ENCODE data around the gene FUT8. TPM values are rescaled to one million over a fixed set of nuclear protein-coding genes. Genes with fewer than 3 reads are reported as not detected.
A peak's percentile ranks its signal among the peaks of the same experiment; 100 is the strongest.

The FUT8 gene
- total RNA-seq, 1 donor from 2014 or later = 11.5 TPM

DNA sequence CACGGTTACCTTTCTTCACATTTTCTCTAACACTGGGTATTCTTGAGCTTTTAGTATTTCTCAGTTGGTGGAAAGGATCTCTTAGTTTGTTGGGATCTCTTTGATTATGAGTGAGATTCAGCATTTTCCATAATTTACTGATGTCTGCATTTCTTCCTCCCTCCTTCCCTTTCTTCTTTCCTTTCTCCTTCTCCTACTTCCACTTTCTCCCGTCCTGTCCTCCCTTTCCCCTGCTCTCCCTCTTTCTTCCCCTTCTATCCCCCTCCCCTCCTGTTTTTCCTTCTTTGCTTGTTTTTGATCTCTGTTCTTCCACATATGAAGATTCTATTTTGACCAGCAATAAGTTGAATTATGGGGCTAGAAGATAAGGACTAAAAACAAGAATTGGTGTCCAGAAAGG, 66.9 kb downstream of the FUT8 start:
- ATAC-seq (no peak), DNase-seq (no peak)
- intact Hi-C loops (cut with micrococcal nuclease) = no loop called here

DNA sequence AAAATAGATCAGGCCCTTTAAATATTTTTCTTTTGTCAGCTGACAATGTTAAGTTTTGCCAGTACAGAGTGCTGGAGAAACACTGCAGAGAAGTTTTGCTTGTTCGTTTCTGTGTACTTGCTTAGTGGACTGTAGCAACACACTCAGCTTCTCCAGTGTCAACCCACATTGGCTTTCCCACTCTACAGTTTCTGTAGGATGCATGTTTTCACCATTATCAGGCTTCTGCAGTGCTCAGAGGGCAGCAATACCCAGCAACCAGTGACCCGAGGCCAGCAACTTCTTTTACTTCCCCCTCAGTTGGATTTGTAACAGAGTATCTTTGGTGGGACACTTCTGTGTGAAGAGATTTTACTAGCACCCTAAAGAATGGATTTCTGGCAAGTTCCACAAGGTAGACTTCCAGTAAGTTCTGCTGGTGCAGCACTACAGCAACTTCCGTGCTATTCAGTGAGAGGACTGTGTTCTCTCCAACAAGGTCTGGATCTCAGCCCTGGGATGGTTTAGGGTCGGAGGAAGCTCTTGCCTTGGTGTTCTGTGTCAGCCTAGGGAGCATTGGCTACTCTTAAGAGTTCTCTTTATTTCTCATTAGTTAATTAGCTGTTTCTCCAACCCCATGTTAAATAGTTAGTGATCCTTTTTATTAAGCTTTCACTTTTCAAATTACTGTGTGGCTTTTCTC, 70.4 kb downstream of the FUT8 start:
- intact Hi-C loops (cut with micrococcal nuclease) = no loop called here
- ATAC-seq (peak; percentile 38), DNase-seq (no peak)

DNA sequence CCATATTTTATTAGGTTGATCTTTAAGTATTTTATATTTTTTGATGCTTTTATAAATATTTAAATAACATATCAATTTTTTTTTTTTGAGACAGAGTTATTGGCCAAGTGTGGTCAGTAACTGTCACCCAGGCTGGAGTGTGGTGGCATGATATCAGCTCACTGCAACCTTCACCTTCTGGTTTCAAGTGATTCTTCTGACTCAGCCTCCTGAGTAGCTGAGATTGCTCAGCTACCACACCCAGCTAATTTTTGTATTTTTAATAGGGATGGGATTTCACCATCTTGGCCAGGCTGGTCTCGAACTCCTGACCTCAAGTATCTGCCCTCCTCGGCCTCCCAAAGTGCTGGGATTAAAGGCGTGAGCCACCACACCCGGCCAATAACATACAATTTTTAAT, 71.1 kb downstream of the FUT8 start:
- ATAC-seq (no peak), DNase-seq (no peak)
- intact Hi-C loops (cut with micrococcal nuclease) = no loop called here

DNA sequence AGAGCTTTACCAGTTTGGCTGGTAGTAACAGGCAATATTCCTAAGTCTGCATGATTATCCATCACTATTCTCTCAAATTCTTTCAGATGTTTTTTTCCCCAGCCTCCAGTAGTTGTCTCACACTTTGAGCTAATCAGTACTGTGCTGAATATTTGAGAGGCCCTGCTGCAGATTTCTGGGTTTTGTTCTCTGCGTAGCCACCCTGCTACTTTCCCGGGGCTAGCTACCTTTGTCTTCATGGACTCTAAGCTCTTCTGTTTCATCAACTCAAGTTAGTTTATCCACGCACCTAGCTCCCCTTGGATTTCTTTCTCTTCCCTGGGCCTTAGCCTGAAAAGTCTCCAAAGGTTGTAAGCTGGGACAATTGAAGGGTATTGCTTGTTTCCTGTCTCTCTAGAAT, 73.0 kb downstream of the FUT8 start:
- no peak for ATAC-seq
- intact Hi-C loops (cut with micrococcal nuclease) = no loop called here

DNA sequence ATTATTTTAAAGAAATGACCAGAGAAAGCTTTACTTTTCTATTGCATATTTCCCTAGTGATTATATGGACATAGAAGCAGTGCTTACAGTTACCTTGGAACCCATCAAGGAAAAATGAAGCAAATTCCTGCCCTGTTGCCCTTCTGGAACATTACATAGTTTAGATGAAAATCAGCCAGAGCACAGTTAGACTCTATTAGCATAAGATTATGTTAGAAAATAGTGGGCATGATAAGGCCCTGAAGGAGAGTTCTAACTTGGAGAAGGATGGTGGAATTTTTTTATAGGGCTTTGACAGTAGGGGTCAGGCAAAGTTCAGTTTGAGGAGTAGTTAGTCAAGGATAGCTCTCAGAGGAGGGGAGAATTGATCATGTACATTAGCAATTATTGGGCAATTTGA, 74.3 kb downstream of the FUT8 start:
- intact Hi-C loops (cut with micrococcal nuclease) = no loop called here
- no peak for DNase-seq
- ATAC-seq = no peak

More for the DNA sequence above, 73.0 kb downstream of the FUT8 start:
- DNase-seq = no peak

DNA sequence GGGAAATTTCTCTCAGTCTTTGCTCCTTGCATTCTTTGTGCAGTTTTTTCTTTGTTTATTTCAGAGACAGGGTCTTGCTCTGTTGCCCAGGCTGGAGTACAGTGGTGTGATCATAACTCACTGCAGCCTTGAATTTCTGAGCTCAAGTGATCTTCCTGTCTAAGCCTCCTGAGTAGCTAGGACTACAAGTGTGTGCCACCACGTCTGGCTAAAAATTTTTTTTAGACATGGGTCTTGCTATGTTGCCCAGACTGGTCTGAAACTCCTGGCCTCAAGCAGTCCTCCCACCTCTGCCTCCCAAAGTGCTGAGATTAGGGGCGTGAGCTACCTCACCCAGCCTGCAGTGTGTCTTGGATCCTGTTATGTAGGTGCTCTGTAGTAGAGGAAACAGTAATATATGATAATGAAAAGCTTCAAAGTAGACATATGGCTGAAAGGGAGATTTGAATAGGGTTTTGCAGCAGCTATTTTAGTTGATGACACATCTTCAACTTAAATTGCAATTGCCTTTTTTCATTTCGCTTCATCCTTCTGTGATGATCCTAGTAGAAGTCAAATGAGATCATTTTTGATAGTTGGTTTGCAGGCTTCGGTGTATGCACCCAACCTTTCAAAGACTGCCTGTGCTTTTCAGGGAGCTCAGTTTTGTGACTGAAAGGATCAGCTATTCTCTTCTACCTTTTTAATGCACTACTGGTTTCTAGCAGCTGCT, 75.4 kb downstream of the FUT8 start:
- ATAC-seq (no peak), DNase-seq (no peak)
- intact Hi-C loops (cut with micrococcal nuclease) = no loop called here

DNA sequence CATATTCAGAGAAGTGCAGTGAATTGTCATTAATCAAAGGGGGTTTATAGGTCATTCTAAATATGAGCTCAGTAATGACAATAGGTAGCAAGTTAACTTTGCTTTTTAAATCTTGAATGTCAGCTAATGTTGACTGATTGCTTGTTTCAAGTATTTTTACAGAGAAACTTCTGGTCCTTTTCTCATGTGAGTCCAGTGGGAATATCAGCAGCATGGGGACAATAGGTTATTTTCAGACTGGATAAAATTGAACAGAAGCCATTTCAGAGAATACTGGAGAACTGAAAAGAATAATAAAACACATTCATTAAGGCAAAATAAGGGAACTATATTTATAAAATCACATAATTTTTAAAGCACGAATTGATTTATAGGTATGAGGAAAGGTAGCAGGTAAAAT, 78.7 kb downstream of the FUT8 start:
- intact Hi-C loops (cut with micrococcal nuclease) = no loop called here
- DNase-seq (no peak), ATAC-seq (no peak)

DNA sequence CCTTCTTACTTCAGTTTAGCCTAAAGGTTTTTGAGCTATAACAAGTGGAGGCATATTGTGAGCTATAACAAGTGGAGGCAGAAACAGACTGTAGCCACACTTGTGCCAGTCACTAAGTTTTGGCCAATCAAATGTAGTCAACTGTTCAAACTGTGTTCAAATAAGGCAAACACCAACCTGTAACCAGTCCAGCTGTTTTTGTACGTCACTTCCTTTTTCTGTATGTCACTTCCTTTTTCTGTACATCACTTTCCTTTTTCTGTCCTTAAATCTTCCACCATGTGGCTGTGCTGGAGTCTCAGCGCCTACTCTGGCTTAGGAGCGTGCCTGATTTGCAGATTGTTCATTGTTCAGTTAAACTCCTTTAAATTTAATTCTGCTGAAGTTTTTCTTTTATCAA, 79.7 kb downstream of the FUT8 start:
- intact Hi-C loops (cut with micrococcal nuclease) = no loop called here
- ATAC-seq (no peak), DNase-seq (no peak)

DNA sequence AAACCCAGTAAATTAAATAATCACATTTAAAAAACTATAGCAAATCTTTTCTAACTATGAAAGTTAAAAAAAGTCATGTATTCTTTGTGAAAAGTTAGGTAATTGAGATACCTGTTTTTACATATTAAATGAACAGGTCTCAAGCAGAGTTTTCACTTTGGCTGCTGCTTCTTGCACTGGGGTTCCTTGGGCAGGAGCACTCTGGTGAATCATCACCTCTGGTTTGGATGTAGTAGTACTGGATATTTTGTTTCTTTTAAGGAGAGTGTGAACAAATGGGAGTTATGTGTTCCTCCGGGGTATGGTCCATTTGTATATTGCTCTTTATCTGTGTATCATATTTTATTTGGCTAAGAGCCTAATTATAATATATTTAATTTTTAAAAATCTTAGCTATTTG, 82.7 kb downstream of the FUT8 start:
- no peak for DNase-seq
- intact Hi-C loops (cut with micrococcal nuclease) = no loop called here
- no peak for ATAC-seq

DNA sequence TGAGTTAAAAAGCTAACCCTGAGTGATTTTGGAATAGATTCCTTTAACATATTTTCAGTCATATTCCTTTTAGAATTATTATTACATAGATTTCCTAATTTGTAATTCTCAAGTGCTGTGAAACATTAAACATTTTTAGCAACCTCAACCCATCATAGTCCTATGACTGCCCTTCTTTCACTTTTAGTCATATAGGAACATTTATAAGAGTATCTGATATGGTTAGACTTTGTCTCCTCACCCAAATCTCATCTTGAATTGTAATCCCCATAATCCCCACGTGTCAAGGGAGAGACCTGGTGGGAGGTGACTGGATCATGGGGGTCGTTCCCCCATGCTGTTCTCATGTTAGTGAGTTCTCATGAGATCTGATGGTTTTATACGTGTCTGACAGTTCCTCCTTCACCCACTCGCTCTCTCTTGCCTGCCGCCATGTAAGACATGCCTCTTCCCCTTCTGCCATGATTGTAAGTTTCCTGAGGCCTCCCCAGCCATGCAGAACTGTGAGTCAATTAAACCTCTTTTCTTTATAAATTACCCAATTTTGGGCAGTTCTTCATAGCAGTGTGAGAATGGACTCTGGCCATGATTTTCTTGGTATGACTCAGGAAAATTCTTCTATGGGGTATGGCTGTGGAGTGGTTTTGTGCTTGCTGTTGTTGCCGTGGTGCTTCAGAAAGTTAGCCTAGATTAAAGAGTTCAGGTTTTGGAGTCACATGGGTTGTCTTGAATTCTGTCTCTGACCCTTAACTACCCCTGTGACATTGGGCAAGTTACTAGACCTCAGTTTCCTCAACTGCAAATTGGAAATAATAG, 83.9 kb downstream of the FUT8 start:
- DNase-seq (no peak), ATAC-seq (no peak)
- intact Hi-C loops (cut with micrococcal nuclease) = no loop called here

DNA sequence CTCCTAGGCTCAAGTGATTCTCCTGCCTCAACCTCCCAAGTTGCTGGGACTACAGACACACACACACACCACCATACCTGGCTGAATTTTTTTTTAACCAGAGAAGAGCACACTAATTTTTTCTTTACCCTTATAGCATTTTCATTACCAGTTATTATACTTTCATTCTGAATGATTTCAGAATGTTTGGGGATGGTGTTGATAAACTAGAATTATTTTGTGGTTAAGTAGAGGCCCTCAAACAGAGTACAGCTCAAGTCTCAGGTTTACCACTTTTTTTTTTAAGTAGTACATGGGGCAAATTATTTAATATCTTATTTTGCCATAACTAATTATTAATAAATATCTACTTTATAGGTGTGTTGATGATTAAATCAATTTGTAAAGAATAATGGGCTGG, 86.6 kb downstream of the FUT8 start:
- no peak for ATAC-seq
- no peak for DNase-seq
- intact Hi-C loops (cut with micrococcal nuclease) = no loop called here

DNA sequence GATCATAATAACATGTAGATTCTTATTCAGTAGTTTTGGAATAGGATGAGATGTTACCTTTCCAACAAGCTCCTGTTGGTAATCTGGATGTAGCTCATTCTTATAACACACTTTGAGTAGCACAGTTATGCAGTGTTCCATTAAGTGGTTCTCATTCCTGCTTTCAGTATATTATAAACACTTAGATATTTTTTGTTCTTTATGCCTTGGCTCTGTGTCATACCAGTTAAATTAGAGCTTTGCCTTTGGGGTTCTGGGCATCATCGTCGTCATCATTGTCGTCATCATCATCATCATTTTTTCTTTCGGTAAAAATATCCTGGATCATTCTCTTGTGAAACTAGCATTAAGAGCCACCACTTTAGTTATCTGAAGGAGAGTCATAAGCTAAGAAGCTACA, 87.5 kb downstream of the FUT8 start:
- no peak for DNase-seq
- no peak for ATAC-seq
- intact Hi-C loops (cut with micrococcal nuclease) = no loop called here

DNA sequence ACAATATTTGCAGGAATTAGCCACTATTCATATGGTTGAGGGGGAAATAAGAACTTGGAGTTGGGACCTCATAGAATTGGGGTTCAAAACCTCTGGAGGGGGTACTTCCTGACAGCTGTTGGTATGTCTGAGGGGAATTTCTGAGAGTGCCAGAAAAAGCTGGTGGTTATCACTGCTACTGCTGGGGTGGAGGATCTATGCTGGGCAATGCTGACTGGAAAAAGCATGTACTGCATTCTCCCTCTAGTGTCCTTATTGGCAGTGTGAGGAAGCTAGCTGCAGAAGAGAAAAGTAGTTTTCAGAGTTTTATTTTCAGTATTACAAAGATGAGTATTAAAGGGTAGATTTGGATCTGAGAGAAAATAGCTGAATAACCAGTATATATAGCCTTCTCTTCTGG, 88.8 kb downstream of the FUT8 start:
- no peak for ATAC-seq
- intact Hi-C loops (cut with micrococcal nuclease) = no loop called here
- no peak for DNase-seq

DNA sequence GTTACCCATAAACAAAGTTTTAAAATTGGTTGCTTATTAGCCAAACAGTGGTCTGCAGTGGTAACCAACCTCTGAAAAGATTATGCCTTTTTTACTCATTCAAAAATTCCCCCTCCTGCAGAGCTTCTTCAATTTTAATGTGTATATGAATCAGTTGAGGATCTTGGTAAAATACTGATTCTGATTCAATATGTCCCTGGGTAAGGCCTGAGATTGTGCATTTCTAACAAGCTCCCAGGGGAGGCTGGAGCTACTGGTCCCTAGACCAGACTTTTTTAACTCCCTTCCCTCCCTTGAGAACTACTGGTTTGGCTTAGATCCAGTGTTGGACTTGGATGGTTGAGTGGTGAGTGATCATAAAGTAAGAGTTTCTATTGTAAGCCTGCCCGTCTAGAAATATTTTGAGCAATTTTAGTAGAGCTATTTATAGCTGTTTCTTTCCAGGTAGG, 90.2 kb downstream of the FUT8 start:
- DNase-seq = no peak
- peak; percentile 36 for ATAC-seq
- intact Hi-C loops (cut with micrococcal nuclease) = no loop called here

DNA sequence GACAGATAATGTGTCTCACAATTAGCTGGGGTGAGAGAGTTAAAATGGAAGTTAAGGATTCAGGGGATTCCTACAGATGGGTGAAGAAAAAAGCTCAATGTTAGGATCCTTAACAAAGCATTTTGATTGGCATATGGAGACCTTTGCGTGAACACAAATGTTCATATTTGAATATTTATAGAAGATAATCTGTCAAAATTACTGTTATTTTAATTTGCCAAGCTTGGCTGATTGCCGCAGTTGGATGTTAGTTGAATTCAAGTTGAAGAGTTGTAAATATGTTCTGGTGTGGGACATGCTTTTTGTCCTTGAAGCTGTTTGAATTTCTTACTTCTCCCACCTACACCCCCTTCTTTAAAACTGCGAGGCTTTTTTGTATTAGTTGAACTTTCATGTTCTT, 91.2 kb downstream of the FUT8 start:
- intact Hi-C loops (cut with micrococcal nuclease) = no loop called here
- ATAC-seq = no peak
- no peak for DNase-seq

DNA sequence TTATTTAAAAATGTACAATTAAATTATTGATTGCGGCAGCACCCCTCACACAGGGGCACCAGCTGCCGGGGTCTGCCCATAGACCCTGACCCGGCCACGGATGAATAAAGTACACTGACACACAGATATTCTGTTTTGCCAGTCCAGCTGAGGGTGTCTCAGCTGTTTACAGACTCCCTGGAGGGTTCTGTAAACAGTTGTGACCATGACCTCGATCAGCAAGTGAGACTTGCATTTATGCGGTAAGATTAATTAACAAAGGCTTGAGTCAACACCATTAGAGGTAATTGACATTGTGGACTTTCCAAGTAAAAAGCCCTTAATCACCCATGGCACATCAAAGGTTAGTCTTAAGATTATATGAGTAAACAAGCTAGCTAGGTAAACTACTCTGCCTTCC, 94.3 kb downstream of the FUT8 start:
- DNase-seq (no peak), ATAC-seq (no peak)
- intact Hi-C loops (cut with micrococcal nuclease) = no loop called here

DNA sequence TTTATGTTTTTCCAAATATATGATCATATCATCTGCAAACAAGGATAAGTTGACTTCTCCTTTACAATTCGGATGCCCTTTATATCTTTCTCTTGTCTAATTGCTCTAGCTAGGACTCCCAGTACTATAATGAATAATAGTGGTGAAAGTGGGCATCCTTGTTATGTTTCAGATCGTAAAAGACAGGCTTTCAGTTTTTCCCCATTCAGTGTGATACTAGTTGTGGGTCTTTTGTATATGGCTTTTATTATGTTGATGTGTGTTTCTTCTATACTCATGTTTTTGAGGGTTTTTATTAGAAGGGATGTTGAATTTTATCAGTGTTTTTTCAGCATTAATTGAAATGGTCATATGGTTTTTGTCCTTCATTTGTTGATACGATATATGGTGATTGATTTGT, 97.3 kb downstream of the FUT8 start:
- ATAC-seq = no peak
- intact Hi-C loops (cut with micrococcal nuclease) = no loop called here
- DNase-seq = no peak

DNA sequence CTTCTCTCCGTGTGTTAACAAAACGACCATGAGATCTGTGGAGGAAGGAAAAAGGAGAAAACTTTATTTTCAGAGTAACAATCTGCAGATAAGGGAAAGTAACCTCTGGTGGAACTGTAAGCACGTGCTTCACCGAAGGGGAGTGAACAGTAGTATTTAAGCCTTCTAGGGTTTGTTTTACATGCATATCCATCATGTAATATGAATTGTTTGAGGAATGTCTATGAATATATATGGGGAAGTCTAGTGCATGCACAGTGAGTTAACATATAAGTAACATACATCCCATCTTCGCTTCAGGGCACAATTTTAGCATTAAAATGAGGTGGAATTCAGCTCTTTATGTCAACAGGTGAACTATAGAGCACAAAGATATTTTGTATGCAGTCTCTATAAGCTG, 101.1 kb downstream of the FUT8 start:
- DNase-seq (no peak), ATAC-seq (no peak)
- intact Hi-C loops (cut with micrococcal nuclease) = no loop called here

DNA sequence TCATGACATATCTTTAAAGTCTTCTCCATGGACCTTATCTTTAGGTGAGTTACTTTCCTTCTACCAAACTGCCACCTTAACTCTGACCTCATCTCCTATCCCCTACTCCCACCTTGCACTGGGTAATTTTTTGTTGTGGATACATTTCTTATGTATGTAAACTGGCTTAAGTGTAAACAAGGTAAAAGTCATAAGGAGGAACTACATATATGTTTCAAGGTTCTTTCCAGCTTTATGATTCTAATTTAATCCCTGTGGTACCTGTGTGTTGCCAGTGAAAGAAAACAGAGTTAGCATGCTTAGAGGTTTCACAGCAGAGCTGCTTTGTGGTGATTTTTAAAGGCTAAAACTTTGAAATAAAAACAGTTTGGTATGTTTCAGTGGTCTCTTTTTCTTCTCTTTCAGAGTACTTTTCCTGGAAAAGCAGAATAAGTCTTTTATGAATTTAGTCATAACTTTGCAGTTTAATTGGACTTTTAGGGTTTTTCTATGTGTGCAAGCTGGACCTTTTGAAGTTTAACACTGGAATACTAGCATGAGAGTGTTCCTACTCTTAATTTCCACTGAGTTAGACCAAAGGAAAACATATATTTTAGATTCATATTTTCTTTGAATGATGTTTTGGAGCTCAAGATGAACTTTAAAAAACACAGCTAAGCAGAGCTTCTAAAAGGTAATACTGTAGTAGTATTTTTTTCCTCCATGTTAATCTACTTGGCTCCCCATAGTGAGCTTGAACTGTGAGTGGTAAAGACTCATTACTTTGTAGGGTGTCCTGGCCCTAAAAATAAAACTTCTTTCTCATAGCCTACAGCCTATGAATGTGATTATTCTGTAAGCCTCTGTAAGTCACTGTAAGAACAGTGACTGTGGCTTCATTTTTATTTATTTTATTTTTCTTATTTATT, 105.4 kb downstream of the FUT8 start:
- ATAC-seq = no peak
- intact Hi-C loops (cut with micrococcal nuclease) = no loop called here
- no peak for DNase-seq
